HCT116 (cell line): Measurements from ENCODE around the gene MX2. TPM values are rescaled to one million over a fixed set of nuclear protein-coding genes. Genes with fewer than 3 reads are reported as not detected.

ENCODE experiments used
- ATAC-seq: fragments of 200-7000 bp; cut with Tn5 transposase; 2 replicates; pipeline ENCODE4 v1.9.1; 2020; ENCODE audit warnings: mild to moderate bottlenecking, moderate library complexity
- BruUV-seq: library from RNA; stranded (reverse); fragments of 400-500 nt; replicated peaks from 2 replicates; lab custom pipeline; 2021; lab: Mats Ljungman, UMichigan
- CTCF ChIA-PET: fragments of 300-600 bp; sonication (Branson Sonifier 250); formaldehyde crosslinking; loops from one replicate; lab custom pipeline; 2021; ENCODE audit warnings: antibody characterized with exemption; lab: Charles Lee
- POLR2A ChIA-PET: fragments of 300-600, 350-600 bp; sonication (Branson Sonifier 250); formaldehyde crosslinking; loops from one replicate; lab custom pipeline; 2021; ENCODE audit warnings: antibody characterized with exemption; lab: Charles Lee
- RAD21 ChIA-PET, 2 experiments: fragments of 300-600 bp; sonication (Branson Sonifier 250); formaldehyde crosslinking; loops; one replicate each; lab custom pipeline; 2023; ENCODE audit warnings: low total read pairs in 2 of 2; ENCODE audit not compliant: uncharacterized antibody in 2 of 2, unreplicated experiment in 2 of 2, low non-redundant PET in 1 of 2; lab: Charles Lee
- DNase-seq: peaks from one replicate; pipeline ENCODE4 v3.0.0-alpha.2; 2010; ENCODE audit warnings: low read depth, low spot score
- H2AFZ ChIP-seq: fragments of 200-600 bp; shearing (Covaris generic), sonication (generic); 2 replicates; pipeline ENCODE4 v1.6.1; 2017; ENCODE audit warnings: low read depth, mixed run types, mixed read lengths, antibody characterized with exemption, low read length; ENCODE audit not compliant: poor library complexity, severe bottlenecking
- H3K27ac ChIP-seq: 2 replicates; pipeline ENCODE4 v1.5.1; 2012; ENCODE audit warnings: low read depth, low read length
- H3K27me3 ChIP-seq: fragments of 200-600 bp; sonication (generic); 2 replicates; pipeline ENCODE4 v1.6.1; 2016; ENCODE audit warnings: mixed run types, low read length, mixed read lengths; ENCODE audit not compliant: insufficient read depth
- H3K36me3 ChIP-seq, 2 experiments: fragments of 200-500 bp in 1 of 2; fragments of 200-600 bp in 1 of 2; sonication (Bioruptor generic) in 1 of 2; sonication (generic) in 1 of 2; 2 replicates each; pipeline versions ENCODE4 v1.5.1 to v1.6.1; 2014 to 2016; ENCODE audit warnings: low read length in 2 of 2, inconsistent platforms in 1 of 2, mixed read lengths in 1 of 2, mixed run types in 1 of 2; ENCODE audit not compliant: insufficient read depth in 2 of 2, control insufficient read depth in 1 of 2
- H3K4me1 ChIP-seq, 2 experiments: fragments of 200-600 bp in 1 of 2; sonication (generic) in 1 of 2; 2 replicates each; pipeline versions ENCODE4 v1.5.1 to v1.6.1; 2012 to 2017; ENCODE audit warnings: low read length in 2 of 2, inconsistent platforms in 1 of 2, mild to moderate bottlenecking in 1 of 2, mixed read lengths in 1 of 2, mixed run types in 1 of 2, moderate library complexity in 1 of 2; ENCODE audit not compliant: insufficient read depth in 2 of 2, control insufficient read depth in 1 of 2
- H3K4me2 ChIP-seq: fragments of 200-600 bp; sonication (generic); 2 replicates; pipeline ENCODE4 v1.6.1; 2017; ENCODE audit warnings: mixed run types, low read length, mixed read lengths
- H3K4me3 ChIP-seq, 2 experiments: fragments of 200-600 bp in 1 of 2; sonication (generic) in 1 of 2; replicated peaks in 1 of 2; 2 replicates each; pipeline ENCODE4 v1.5.1; 2011 to 2016; ENCODE audit warnings: low read length in 2 of 2, control low read depth in 1 of 2, low read depth in 1 of 2, mild to moderate bottlenecking in 1 of 2, mixed read lengths in 1 of 2, mixed run types in 1 of 2
- H3K79me2 ChIP-seq: fragments of 200-600 bp; sonication (generic); 2 replicates; pipeline ENCODE4 v1.6.1; 2017; ENCODE audit warnings: mild to moderate bottlenecking, mixed run types, low read length, moderate library complexity, mixed read lengths; ENCODE audit not compliant: insufficient read depth
- H3K9ac ChIP-seq: fragments of 200-600 bp; sonication (generic); 2 replicates; pipeline ENCODE4 v1.6.1; 2016; ENCODE audit warnings: low read length, mixed read lengths
- H3K9me2 ChIP-seq: fragments of 200-600 bp; sonication (generic), shearing (Covaris generic); 2 replicates; pipeline ENCODE4 v1.6.1; 2017; ENCODE audit warnings: mixed run types, mild to moderate bottlenecking, moderate library complexity; ENCODE audit not compliant: insufficient read depth
- H3K9me3 ChIP-seq, 2 experiments: fragments of 200-500 bp in 1 of 2; fragments of 200-600 bp in 1 of 2; sonication (Bioruptor generic) in 1 of 2; sonication (generic) in 1 of 2; 2 replicates each; pipeline ENCODE4 v1.6.1; 2014 to 2017; ENCODE audit warnings: low read length in 2 of 2, mixed read lengths in 2 of 2, inconsistent platforms in 1 of 2, low read depth in 1 of 2, mild to moderate bottlenecking in 1 of 2, mixed run types in 1 of 2, moderate library complexity in 1 of 2; ENCODE audit not compliant: control insufficient read depth in 1 of 2, insufficient read depth in 1 of 2
- H4K20me1 ChIP-seq: fragments of 200-600 bp; sonication (generic), shearing (Covaris generic); 2 replicates; pipeline ENCODE4 v1.6.1; 2017; ENCODE audit warnings: mixed run types, mild to moderate bottlenecking, moderate library complexity; ENCODE audit not compliant: insufficient read depth
- CEBPB ChIP-seq: IDR thresholded peaks from 2 replicates; pipeline ENCODE4 v1.6.1; 2012; ENCODE audit warnings: low read depth
- EGR1 ChIP-seq: IDR thresholded peaks from 2 replicates; pipeline ENCODE4 v1.6.1; 2012; ENCODE audit warnings: low read depth
- ELF1 ChIP-seq: IDR thresholded peaks from 2 replicates; pipeline ENCODE4 v1.6.1; 2012; ENCODE audit warnings: low read depth, borderline replicate concordance
- EZH2 ChIP-seq: fragments of 200-600 bp; sonication (generic); IDR thresholded peaks from 2 replicates; pipeline ENCODE4 v1.6.1; 2017; ENCODE audit warnings: antibody characterized with exemption, mixed run types
- EZH2phosphoT487 ChIP-seq: fragments of 200-600 bp; IDR thresholded peaks from 2 replicates; pipeline ENCODE4 v1.6.1; 2018; ENCODE audit warnings: antibody characterized with exemption, borderline replicate concordance
- FOSL1 ChIP-seq: IDR thresholded peaks from 2 replicates; pipeline ENCODE4 v1.6.1; 2012; ENCODE audit warnings: low read depth
- JUND ChIP-seq: IDR thresholded peaks from 2 replicates; pipeline ENCODE4 v1.6.1; 2012
- POLR2A ChIP-seq: IDR thresholded peaks from 2 replicates; pipeline ENCODE4 v1.7.0; 2011; ENCODE audit warnings: borderline replicate concordance; ENCODE audit not compliant: insufficient read depth, insufficient read length; ENCODE audit errors: extremely low read depth
- POLR2AphosphoS5 ChIP-seq: IDR thresholded peaks from 2 replicates; pipeline ENCODE4 v1.6.1; 2011; ENCODE audit warnings: mild to moderate bottlenecking, low read depth, low read length, moderate library complexity
- RAD21 ChIP-seq: IDR thresholded peaks from 2 replicates; pipeline ENCODE4 v1.6.1; 2012; ENCODE audit warnings: low read depth, mild to moderate bottlenecking
- SRF ChIP-seq: IDR thresholded peaks from 2 replicates; pipeline ENCODE4 v1.6.1; 2012; ENCODE audit warnings: low read depth
- YY1 ChIP-seq: IDR thresholded peaks from 2 replicates; pipeline ENCODE4 v1.6.1; 2011; ENCODE audit warnings: low read length, low read depth, moderate library complexity, mild to moderate bottlenecking; ENCODE audit not compliant: insufficient replicate concordance; ENCODE audit errors: extremely low read depth
- ZFX ChIP-seq: fragments of 450-650 bp; IDR thresholded peaks from 2 replicates; pipeline ENCODE4 v1.6.1; 2017
- ZNF274 ChIP-seq: fragments of 200-500 bp; sonication (Bioruptor generic); IDR thresholded peaks from 2 replicates; pipeline ENCODE4 v1.6.1; 2014; ENCODE audit warnings: mild to moderate bottlenecking, low read depth, low read length, inconsistent platforms
- intact Hi-C: fragments of 100-400 bp; cut with micrococcal nuclease; formaldehyde crosslinking; loops from 2 replicates; pipeline ENCODE4 v1.10.0; 2022
- total RNA-seq: library from RNA; stranded (reverse); gene quantifications from one replicate; pipeline ENCODE4 v1.2.1, GENCODE V29; 2021; ENCODE audit not compliant: unreplicated experiment
- TF ChIP-seq, protein P1 (sequence below): IDR thresholded peaks from 2 replicates; pipeline ENCODE4 v1.6.1; 2012
- TF ChIP-seq, protein P2 (sequence below): IDR thresholded peaks from 2 replicates; pipeline ENCODE4 v1.6.1; 2012; ENCODE audit warnings: low read depth

MX2 gene
- total RNA-seq, 1 experiment from 2014 or later, result 0.22 TPM

DNA sequence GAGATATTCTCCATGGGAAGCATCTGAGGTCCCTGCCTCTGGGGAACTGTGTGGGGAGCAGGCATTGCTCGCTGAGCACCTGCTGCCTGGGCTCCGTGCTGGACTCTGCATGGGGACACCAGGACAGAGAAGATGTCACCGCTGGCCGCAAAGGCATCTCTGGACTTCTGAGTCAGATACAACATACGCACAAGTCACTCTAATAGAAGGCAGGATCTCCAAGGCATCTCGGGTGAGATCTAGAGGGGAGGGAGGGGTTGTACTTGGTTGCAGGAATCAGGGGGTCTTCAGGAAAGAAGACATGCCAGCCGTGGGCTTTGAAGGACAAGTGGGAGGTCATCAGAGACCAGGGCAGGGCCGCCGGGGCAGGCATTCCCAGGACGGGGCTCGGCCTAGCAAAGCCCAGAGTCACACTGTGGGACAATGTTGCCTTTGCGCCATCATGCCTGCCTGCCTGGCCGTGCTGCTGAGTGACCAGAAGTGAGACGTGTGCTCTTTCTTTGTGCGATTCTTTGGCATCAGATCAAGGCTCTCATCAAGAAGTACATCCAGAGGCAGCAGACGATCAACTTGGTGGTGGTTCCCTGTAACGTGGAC lies 28.3 kb downstream of the MX2 start:
- POLR2A ChIA-PET, result no interaction called here
- no peaks in the 10 kb centered on the region for H3K4me1 ChIP-seq
- ATAC-seq (no peak), DNase-seq (no peak)
- no peaks in the 10 kb centered on the region for H3K9me2 ChIP-seq
- H3K27me3 ChIP-seq, result peaks cover 10% of the 10 kb centered on the region
- no peak overlapping the region for H2AFZ ChIP-seq
- RAD21 ChIA-PET, result no interaction called here
- no peak overlapping the region for H3K27ac ChIP-seq
- no peak overlapping the region for H3K4me2 ChIP-seq
- no peaks in the 10 kb centered on the region for H3K79me2 ChIP-seq
- BruUV-seq, result no TSS peak
- no peaks in the 10 kb centered on the region for H3K36me3 ChIP-seq
- H3K9ac ChIP-seq, result no peak overlapping the region
- intact Hi-C loops, result no loop called here
- H3K4me3 ChIP-seq, result no peak overlapping the region
- TF ChIP-seq ELF1, result no peak
- no peak for TF ChIP-seq RAD21
- no peak for TF ChIP-seq JUND
- TF ChIP-seq EGR1, result no peak
- no peak for TF ChIP-seq SRF
- H3K9me3 ChIP-seq, result no peaks in the 10 kb centered on the region
- H4K20me1 ChIP-seq, result no peaks in the 10 kb centered on the region
- CTCF ChIA-PET, result no interaction called here

DNA sequence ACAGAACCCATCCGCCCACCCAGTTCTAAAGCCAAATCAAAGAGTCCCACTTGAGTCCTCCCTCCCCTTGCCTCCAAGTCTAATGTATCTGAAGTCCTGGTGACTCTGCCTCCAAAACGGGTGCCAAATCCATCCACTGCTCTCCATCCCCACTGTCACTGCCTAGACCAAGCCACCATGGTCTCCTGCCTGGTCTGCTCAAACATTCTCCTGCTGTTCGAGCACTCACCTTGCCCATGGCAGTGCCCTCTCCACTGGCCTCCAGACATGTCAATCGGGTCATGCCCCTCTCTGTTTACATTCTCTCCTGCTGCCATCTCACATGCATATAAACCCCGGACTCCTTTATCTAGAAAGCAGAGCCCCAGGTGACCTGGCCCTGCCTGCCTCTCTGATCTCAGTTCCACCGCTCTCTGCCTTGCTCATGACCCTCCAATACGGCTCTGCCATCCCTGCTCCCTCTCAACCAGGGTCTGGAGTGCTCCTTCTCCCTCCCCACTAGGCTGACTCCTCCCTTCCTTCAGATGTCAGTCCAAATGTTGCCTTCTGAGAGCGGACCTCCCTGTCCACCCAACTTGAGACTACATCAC lies 32.1 kb downstream of the MX2 start:
- Histone ChIP-seq H4K20me1 (no peaks in the 10 kb centered on the region), H3K4me2 (no peak overlapping the region), H3K36me3 (no peaks in the 10 kb centered on the region), H3K9me3 (no peaks in the 10 kb centered on the region), H3K27ac (no peak overlapping the region), H3K79me2 (no peaks in the 10 kb centered on the region), H3K27me3 (peaks cover 42% of the 10 kb centered on the region), H3K4me1 (no peaks in the 10 kb centered on the region), H3K4me3 (no peak overlapping the region), H3K9me2 (no peaks in the 10 kb centered on the region), H2AFZ (no peak overlapping the region), H3K9ac (no peak overlapping the region)
- ChIA-PET RAD21 (no interaction called here), CTCF (no interaction called here), POLR2A (no interaction called here)
- intact Hi-C loops, result no loop called here
- no TSS peak for BruUV-seq
- DNase-seq (no peak), ATAC-seq (no peak)
- TF ChIP-seq, protein P1, sequence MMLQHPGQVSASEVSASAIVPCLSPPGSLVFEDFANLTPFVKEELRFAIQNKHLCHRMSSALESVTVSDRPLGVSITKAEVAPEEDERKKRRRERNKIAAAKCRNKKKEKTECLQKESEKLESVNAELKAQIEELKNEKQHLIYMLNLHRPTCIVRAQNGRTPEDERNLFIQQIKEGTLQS, result no peak
- TF ChIP-seq FOSL1, result no peak
- TF ChIP-seq, protein P2, sequence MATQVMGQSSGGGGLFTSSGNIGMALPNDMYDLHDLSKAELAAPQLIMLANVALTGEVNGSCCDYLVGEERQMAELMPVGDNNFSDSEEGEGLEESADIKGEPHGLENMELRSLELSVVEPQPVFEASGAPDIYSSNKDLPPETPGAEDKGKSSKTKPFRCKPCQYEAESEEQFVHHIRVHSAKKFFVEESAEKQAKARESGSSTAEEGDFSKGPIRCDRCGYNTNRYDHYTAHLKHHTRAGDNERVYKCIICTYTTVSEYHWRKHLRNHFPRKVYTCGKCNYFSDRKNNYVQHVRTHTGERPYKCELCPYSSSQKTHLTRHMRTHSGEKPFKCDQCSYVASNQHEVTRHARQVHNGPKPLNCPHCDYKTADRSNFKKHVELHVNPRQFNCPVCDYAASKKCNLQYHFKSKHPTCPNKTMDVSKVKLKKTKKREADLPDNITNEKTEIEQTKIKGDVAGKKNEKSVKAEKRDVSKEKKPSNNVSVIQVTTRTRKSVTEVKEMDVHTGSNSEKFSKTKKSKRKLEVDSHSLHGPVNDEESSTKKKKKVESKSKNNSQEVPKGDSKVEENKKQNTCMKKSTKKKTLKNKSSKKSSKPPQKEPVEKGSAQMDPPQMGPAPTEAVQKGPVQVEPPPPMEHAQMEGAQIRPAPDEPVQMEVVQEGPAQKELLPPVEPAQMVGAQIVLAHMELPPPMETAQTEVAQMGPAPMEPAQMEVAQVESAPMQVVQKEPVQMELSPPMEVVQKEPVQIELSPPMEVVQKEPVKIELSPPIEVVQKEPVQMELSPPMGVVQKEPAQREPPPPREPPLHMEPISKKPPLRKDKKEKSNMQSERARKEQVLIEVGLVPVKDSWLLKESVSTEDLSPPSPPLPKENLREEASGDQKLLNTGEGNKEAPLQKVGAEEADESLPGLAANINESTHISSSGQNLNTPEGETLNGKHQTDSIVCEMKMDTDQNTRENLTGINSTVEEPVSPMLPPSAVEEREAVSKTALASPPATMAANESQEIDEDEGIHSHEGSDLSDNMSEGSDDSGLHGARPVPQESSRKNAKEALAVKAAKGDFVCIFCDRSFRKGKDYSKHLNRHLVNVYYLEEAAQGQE, result no peak
- TF ChIP-seq ZFX, result no peak
- TF ChIP-seq CEBPB, result no peak
- no peak for TF ChIP-seq YY1
- TF ChIP-seq ZNF274, result no peak
- no peak for TF ChIP-seq SRF
- TF ChIP-seq EZH2, result no peak
- TF ChIP-seq EGR1, result no peak
- no peak for TF ChIP-seq ELF1
- no peak for TF ChIP-seq POLR2A
- TF ChIP-seq EZH2phosphoT487, result no peak
- TF ChIP-seq POLR2AphosphoS5, result no peak
